H1 (cell line): ENCODE measurements around the gene TBC1D9. TPM values are rescaled to one million over a fixed set of nuclear protein-coding genes. Genes with fewer than 3 reads are reported as not detected.

ENCODE experiments used
- CBX5 ChIP-seq: fragments of 300-800, 300-1000 bp; sonication (generic); IDR thresholded peaks from 2 replicates; pipeline ENCODE4 v1.7.1; 2016; ENCODE audit warnings: antibody characterized with exemption, low read length, low read depth
- GTF2F1 ChIP-seq: IDR thresholded peaks from 2 replicates; pipeline ENCODE4 v1.6.1; 2012; ENCODE audit warnings: low read depth, low read length, improper control_type of control experiment, borderline replicate concordance
- SIRT6 ChIP-seq: IDR thresholded peaks from one replicate; pipeline ENCODE4 v1.7.1; 2012; ENCODE audit warnings: low read length, inconsistent platforms
- polyA plus RNA-seq, 7 experiments: library from polyadenylated mRNA; depleted of rRNA in 3 of 7; stranded (reverse) in 5 of 7; unstranded in 2 of 7; fragments of >200 nt in 5 of 7; fragments of 200-250 nt in 2 of 7; gene quantifications; 1 replicate in 5 of 7; 2 replicates in 1 of 7; 4 replicates in 1 of 7; pipeline versions ENCODE4 v1.2.1 to v1.2.3, GENCODE V29; 2011 to 2013; ENCODE audit warnings: missing spikeins in 2 of 7, mixed read lengths in 2 of 7
- total RNA-seq: library from RNA; stranded (reverse); fragmentation: NEBNext Ultra II Directional; extraction: Animal tissue kit (Norgen Biotek cat#: 25700); gene quantifications from 2 replicates; pipeline ENCODE4 v1.2.1, GENCODE V29; 2021

Gene TBC1D9
- total and polyA plus RNA-seq, 2 of the 8 experiments (the other 6 are each of a cell fraction or from before 2014, with no cell fraction given): 0.94 to 1.0 TPM

DNA sequence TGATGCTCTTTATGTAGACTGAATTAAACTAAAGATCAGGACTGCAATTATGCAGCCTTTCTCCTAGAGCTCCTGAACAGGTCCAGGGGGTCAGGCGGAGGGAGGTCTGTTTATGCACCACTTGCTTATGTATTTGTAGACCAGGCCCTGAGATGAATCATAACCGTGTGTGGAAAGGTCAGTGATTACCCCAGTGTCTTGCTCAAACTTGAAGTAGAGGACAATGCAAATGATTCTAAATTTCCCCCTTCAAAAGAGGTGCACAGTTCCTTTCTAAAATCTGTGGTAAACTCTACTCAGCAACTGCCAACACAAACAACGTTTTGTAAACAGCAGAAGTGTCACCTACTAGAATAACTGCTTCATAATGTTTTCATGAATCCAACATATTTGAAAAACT, 13.0 kb upstream of the TBC1D9 start (continued):
- no peak for TF ChIP-seq CBX5
- no peak for TF ChIP-seq GTF2F1
- no peak for TF ChIP-seq SIRT6
